Hematopoietic multipotent progenitor cell treated with erythropoietin and hydrocortisone succinate and interleukin-3 and kit ligand, for 15 days (in vitro differentiated cells): ENCODE results near the gene ATP1B1.
"Not testable (repeated sequence)": the region's sequence is repeated elsewhere in the genome, so short reads cannot be mapped to it uniquely, and the experiment has no call there.

Experiments used
- DNase-seq: peaks from one replicate; pipeline ENCODE4 v3.0.0-alpha.2; 2015; ENCODE audit warnings: low spot score

The ATP1B1 gene

GRCh38 chr1:169117014-169117413 lies 10.5 kb downstream of the ATP1B1 start:
- DNase-seq = no peak

GRCh38 chr1:169117599-169117998 lies 11.1 kb downstream of the ATP1B1 start:
- DNase-seq = no peak

GRCh38 chr1:169118227-169118626 lies 11.7 kb downstream of the ATP1B1 start:
- DNase-seq = no peak

DNA sequence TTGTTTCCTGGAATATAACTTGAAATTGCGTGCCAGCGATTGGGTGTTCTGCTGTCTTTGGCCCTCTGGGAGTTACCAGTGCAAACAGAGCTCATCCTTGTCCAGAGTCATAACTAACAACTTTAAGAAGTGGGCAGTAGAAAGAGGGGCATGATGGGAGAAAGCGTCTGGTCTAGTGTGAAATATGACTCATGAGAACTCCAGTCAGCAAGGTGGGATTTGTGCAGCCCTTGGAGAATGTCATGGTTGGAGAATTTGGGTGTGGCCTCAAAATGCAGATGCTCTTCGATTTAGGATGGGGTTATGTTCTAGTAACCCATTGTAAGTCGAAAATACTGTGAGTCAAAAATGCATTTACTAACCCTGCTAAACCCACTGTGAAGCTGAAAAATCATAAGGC lies 12.9 kb downstream of the ATP1B1 start:
- DNase-seq = no peak

DNA sequence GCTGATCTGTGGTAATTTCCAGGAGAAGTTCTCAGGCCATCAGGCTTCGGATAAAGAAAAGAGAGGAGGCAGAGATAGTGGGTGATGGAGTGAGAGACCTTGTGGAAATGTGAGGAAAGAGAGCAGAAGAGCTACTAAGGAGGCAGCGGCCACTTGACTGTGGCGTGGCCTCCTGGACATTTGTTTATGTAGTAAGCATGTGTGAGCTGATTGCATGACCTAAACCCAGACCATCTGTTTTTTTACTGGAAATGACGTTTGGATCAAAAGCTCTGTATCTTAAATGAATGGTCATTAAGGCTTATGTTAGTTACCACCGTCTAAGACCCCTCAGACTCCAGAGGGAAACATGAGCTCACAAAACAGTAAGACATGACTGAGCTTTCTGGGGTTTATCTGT lies 13.6 kb downstream of the ATP1B1 start:
- DNase-seq = no peak

- no peak for DNase-seq
These were observed 14.8 kb downstream of the ATP1B1 start for GRCh38 chr1:169121146-169121923.

DNA sequence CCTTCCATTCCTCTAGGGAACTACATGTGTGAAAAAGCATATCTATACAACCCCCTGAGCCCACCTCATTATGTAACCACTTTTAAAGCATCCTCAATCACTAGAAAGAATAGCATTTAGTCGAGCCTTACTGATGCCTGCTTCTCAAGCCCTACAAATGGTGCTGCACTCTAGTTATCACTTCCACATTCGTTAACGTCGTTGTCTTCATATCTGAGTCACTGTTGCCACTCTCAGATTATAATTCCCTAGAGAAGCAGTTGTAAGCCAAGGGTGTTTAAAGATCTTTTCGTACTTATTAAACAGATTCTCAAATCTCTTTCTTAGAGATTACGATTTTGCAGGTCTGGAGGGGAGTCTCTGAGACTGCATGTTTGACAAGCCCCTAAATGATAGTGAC lies 16.5 kb downstream of the ATP1B1 start:
- no peak for DNase-seq

GRCh38 chr1:169124459-169124858 lies 18.0 kb downstream of the ATP1B1 start:
- DNase-seq = no peak

DNA sequence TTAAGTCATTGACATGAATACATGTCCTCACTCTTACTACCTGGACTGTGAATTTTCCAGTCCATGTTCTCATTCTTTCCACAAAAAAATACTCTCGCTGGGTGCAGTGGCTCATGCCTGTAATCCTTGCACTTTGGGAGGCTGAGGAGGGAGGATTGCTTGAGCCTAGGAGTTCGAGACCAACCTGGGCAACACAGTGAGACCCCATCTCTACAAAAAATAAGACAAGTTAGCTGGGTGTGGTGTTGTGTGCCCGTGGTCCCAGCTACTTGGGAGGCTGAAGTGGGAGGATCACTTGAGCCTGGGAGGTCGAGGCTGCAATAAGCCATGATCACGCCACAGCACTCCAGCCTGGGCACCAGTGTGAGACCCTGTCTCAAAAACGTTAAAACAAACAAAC lies 19.1 kb downstream of the ATP1B1 start:
- not testable (repeated sequence) for DNase-seq

- DNase-seq = no peak
These were observed 19.8 kb downstream of the ATP1B1 start for GRCh38 chr1:169126335-169126734.

DNA sequence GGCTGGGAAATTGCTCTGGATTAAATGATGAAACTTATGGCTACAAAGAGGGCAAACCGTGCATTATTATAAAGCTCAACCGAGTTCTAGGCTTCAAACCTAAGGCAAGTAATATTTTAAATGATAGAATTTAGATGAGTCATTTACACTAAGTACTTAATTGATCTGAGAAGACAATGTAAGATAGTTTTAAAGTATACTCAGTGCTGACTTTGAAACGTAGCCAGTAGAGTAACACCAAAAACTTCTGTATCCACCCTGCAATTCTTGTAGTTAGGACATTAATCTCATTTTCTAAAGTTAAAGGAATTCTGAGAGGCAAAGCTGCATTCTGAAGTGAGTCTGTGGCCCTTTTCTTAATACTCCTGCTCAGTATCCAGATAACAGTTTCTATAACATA lies 20.8 kb downstream of the ATP1B1 start:
- DNase-seq = no peak

DNA sequence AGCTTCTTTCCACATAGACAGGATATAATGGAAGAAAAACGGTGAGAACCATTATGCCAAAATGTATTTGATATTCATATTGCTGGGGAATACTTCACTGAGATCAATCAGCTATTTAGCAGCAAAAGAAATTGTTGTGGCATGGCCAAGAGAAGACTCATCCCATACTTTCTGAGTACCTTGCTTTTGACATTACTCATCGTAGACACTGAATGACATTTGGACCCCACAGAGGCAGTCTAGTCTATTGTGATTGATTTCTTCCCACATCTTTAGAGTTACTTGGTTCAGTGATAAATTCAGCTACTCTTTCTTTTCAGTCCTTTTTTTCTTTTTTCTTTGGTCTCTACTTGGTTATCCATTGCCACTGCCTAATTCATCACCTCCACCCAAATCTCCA lies 22.1 kb downstream of the ATP1B1 start:
- no peak for DNase-seq

- DNase-seq = no peak
These were observed 22.8 kb downstream of the ATP1B1 start for GRCh38 chr1:169129109-169129784.

- no peak for DNase-seq
These were observed 24.2 kb downstream of the ATP1B1 start for GRCh38 chr1:169130683-169131082.

DNA sequence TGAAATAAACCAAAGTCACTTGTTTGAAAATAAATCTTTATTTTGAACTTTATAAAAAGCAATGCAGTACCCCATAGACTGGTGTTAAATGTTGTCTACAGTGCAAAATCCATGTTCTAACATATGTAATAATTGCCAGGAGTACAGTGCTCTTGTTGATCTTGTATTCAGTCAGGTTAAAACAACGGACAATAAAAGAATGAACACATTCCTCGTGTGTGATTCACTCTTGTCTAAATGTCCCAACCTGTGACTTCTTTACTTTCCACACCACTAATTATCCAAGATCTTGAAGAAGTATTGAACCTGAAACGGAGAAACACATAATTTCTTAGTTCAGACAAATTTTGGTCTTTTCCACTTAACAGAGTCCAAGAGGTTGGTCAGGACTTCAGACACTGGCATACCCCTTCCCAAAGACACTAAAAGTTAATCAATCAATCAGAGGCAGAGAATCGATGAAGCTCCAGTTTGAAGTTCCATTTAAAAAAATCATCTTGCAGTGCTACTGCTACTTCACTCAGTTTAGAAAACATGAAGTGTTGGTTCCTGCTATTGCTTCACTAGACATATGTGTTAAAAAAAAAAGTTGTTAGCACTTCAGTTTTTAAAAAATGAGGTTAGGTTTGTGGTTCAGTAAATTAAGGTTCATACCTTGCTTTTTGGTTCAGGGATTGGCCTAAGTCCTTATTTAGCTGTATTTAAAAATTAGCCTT lies 26.2 kb downstream of the ATP1B1 start:
- no peak for DNase-seq

DNA sequence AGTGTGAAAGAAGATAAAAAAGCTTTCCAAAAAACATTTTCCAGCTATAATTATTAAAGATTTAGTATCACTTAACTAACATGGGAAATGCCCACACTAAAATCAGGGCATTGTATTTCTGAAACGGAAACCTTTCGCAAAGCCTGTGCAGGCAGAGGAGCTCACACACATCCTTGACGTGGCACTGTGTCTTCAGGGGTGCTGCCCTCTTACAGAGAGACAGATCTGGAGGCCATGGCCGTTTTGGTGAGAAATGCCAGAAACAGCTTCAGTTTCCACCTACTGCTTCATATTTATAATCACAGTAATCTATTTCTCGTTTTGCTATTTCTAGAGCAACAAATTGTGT lies 26.7 kb downstream of the ATP1B1 start:
- DNase-seq = no peak

DNA sequence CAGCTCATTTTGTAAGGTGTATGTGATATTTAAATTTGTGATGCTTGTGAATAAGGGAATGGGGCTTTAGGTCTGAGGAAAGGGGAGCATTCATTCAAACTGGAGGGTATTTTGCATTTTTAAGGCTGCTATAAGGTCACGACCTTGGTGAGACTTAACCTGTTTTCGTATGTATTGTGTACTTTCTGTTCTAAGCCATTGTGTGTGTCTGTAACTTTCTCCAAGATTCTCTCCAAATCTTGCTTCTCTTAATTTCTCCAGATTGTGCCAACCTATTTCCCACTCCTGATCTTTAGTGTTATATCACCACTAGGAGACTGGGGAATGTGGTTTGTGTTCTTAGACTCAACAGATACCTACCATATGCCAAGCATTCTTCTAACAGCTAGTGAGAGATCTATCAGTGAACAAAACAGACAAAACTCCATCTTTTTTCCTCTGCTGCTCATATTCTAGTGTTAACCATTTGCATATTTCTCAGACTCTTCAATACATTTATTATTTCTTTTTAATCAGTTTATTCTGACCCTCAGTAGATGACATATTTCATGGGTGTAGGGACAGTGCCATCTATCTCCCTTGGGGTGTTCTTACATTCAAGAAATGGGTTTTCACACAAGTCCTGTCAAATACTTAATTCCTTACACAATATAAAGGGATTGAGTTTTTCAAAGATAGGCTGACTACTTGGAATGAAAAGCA lies 27.5 kb downstream of the ATP1B1 start:
- no peak for DNase-seq

DNA sequence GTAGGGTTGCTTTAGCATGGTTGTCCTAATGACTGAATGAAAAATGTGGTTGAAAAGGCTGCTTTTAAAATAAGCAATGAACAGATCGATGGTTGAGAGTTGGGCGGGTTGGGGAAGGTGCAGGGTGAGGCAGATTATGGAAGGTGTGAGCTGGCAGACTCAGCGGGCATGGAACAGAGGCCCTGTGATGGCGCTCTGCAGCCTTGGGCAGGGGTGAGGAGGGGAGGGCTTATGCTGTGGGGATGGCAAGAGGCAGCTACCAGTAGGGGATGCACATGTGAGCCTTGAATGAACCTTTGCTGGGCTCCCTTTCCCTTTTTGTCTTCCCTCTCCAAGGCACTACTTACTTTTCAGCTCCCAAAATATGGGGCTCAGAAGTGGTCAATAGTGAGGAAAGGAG lies 30.9 kb downstream of the ATP1B1 start:
- no peak for DNase-seq

GRCh38 chr1:169138866-169139670 lies 32.6 kb downstream of the ATP1B1 start:
- DNase-seq = no peak

DNA sequence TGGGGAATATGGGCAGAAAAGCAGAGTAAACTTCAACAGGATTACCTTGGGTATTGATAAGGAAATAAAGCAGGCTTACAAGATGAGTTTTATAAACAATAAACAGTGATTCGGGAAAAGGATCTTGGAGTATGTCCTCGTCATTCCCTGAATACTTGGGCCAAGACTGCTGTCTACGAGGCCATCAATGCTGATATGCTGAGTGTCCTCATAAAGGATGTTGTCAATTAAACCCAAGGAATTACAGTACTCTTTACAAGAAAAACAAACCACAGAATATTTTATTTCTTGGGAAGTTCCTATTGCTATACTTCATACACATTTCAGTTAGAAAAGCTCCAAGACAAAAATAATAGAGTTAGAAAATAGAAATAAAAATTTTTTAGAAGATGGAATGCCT lies 34.9 kb downstream of the ATP1B1 start:
- no peak for DNase-seq

- no peak for DNase-seq
These were observed 35.6 kb downstream of the ATP1B1 start for GRCh38 chr1:169142129-169142528.

- DNase-seq = no peak
These were observed 36.9 kb downstream of the ATP1B1 start for GRCh38 chr1:169143346-169143745.
